Measurements from ENCODE around the gene SKIC2. TPM values are rescaled to one million over a fixed set of nuclear protein-coding genes. Genes with fewer than 3 reads are reported as not detected.
"Not testable (repeated sequence)": the region's sequence is repeated elsewhere in the genome, so short reads cannot be mapped to it uniquely, and the experiment has no call there.

Gene SKIC2
- total RNA-seq, 1 donor from 2014 or later = 92.8 TPM

GRCh38 chr6:31980195-31980876 is 21.4 kb downstream of the SKIC2 start:
- H3K27me3 Mint-ChIP-seq; H3K36me3 Mint-ChIP-seq (ENCODE audit: low read depth); H3K4me3 Mint-ChIP-seq; intact Hi-C loops (cut with micrococcal nuclease); H3K9me3 Mint-ChIP-seq; DNase-seq; H3K4me1 Mint-ChIP-seq: not testable (repeated sequence)
- H3K27ac Mint-ChIP-seq = peak overlapping the region; percentile 43

GRCh38 chr6:31980998-31981397 is 22.0 kb downstream of the SKIC2 start:
- H3K27me3 Mint-ChIP-seq; H3K9me3 Mint-ChIP-seq; intact Hi-C loops (cut with micrococcal nuclease); H3K36me3 Mint-ChIP-seq (ENCODE audit: low read depth); DNase-seq; H3K4me3 Mint-ChIP-seq; H3K4me1 Mint-ChIP-seq; H3K27ac Mint-ChIP-seq: not testable (repeated sequence)

GRCh38 chr6:31981744-31982143 is 22.8 kb downstream of the SKIC2 start, which contains the start of gene C4A:
C4A (plus strand) TSS chr6:31982057; CDS start chr6:31982108, 51 bp downstream.
- H3K27me3 Mint-ChIP-seq; H3K36me3 Mint-ChIP-seq (ENCODE audit: low read depth); DNase-seq; H3K4me3 Mint-ChIP-seq; H3K27ac Mint-ChIP-seq; H3K9me3 Mint-ChIP-seq; intact Hi-C loops (cut with micrococcal nuclease); H3K4me1 Mint-ChIP-seq: not testable (repeated sequence)

- H3K36me3 Mint-ChIP-seq (ENCODE audit: low read depth); H3K27ac Mint-ChIP-seq; intact Hi-C loops (cut with micrococcal nuclease); H3K4me3 Mint-ChIP-seq; H3K27me3 Mint-ChIP-seq; H3K4me1 Mint-ChIP-seq; H3K9me3 Mint-ChIP-seq; DNase-seq: not testable (repeated sequence)
Measured at GRCh38 chr6:31989363-31989762, 30.4 kb downstream of the SKIC2 start.

GRCh38 chr6:31994421-31994820 is 35.4 kb downstream of the SKIC2 start:
- H3K9me3 Mint-ChIP-seq; H3K27me3 Mint-ChIP-seq; intact Hi-C loops (cut with micrococcal nuclease); H3K4me1 Mint-ChIP-seq; H3K36me3 Mint-ChIP-seq (ENCODE audit: low read depth); H3K4me3 Mint-ChIP-seq; H3K27ac Mint-ChIP-seq: not testable (repeated sequence)
- peak; percentile 25 for DNase-seq

GRCh38 chr6:31996385-31996784 is 37.4 kb downstream of the SKIC2 start:
- H3K9me3 Mint-ChIP-seq; H3K36me3 Mint-ChIP-seq (ENCODE audit: low read depth); H3K27me3 Mint-ChIP-seq; H3K4me3 Mint-ChIP-seq; H3K4me1 Mint-ChIP-seq; H3K27ac Mint-ChIP-seq; intact Hi-C loops (cut with micrococcal nuclease): not testable (repeated sequence)
- peak; percentile 13 for DNase-seq

- H3K4me1 Mint-ChIP-seq; H3K4me3 Mint-ChIP-seq; H3K27me3 Mint-ChIP-seq; DNase-seq; intact Hi-C loops (cut with micrococcal nuclease); H3K36me3 Mint-ChIP-seq (ENCODE audit: low read depth); H3K9me3 Mint-ChIP-seq; H3K27ac Mint-ChIP-seq: not testable (repeated sequence)
Measured at GRCh38 chr6:32002546-32003268, 43.7 kb downstream of the SKIC2 start.

- H3K4me3 Mint-ChIP-seq; H3K27me3 Mint-ChIP-seq; H3K36me3 Mint-ChIP-seq (ENCODE audit: low read depth); DNase-seq; H3K9me3 Mint-ChIP-seq; H3K27ac Mint-ChIP-seq; intact Hi-C loops (cut with micrococcal nuclease); H3K4me1 Mint-ChIP-seq: not testable (repeated sequence)
Measured at GRCh38 chr6:32003301-32003700, 44.3 kb downstream of the SKIC2 start.

GRCh38 chr6:32004393-32004792 is 45.4 kb downstream of the SKIC2 start:
- H3K27ac Mint-ChIP-seq; H3K4me1 Mint-ChIP-seq; H3K36me3 Mint-ChIP-seq (ENCODE audit: low read depth); H3K27me3 Mint-ChIP-seq; intact Hi-C loops (cut with micrococcal nuclease); H3K4me3 Mint-ChIP-seq; H3K9me3 Mint-ChIP-seq: not testable (repeated sequence)
- DNase-seq = peak; percentile 1

GRCh38 chr6:32004864-32005537 is 46.0 kb downstream of the SKIC2 start:
- H3K4me1 Mint-ChIP-seq, H3K27ac Mint-ChIP-seq, H3K4me3 Mint-ChIP-seq: not testable (repeated sequence)

GRCh38 chr6:32005538-32005880 is 46.5 kb downstream of the SKIC2 start:
- intact Hi-C loops (cut with micrococcal nuclease); H3K9me3 Mint-ChIP-seq; H3K27ac Mint-ChIP-seq; H3K4me3 Mint-ChIP-seq; H3K27me3 Mint-ChIP-seq; H3K4me1 Mint-ChIP-seq; H3K36me3 Mint-ChIP-seq (ENCODE audit: low read depth): not testable (repeated sequence)
- peak; percentile 15 for DNase-seq

More at GRCh38 chr6:32004864-32005537, 46.0 kb downstream of the SKIC2 start:
- H3K36me3 Mint-ChIP-seq (ENCODE audit: low read depth); intact Hi-C loops (cut with micrococcal nuclease); H3K27me3 Mint-ChIP-seq; H3K9me3 Mint-ChIP-seq: not testable (repeated sequence)
- DNase-seq = peak; percentile 27

GRCh38 chr6:32005991-32006529 is 47.1 kb downstream of the SKIC2 start:
- H3K9me3 Mint-ChIP-seq; H3K27ac Mint-ChIP-seq; H3K27me3 Mint-ChIP-seq; intact Hi-C loops (cut with micrococcal nuclease); H3K4me3 Mint-ChIP-seq; H3K4me1 Mint-ChIP-seq; H3K36me3 Mint-ChIP-seq (ENCODE audit: low read depth): not testable (repeated sequence)
- peak; percentile 30 for DNase-seq

GRCh38 chr6:32007086-32007485 is 48.1 kb downstream of the SKIC2 start:
- H3K4me1 Mint-ChIP-seq; intact Hi-C loops (cut with micrococcal nuclease); H3K27me3 Mint-ChIP-seq; H3K27ac Mint-ChIP-seq; H3K4me3 Mint-ChIP-seq; H3K9me3 Mint-ChIP-seq; H3K36me3 Mint-ChIP-seq (ENCODE audit: low read depth): not testable (repeated sequence)
- peak; percentile 31 for DNase-seq

GRCh38 chr6:32008037-32008436 is 49.1 kb downstream of the SKIC2 start:
- H3K9me3 Mint-ChIP-seq; DNase-seq; H3K27me3 Mint-ChIP-seq; H3K27ac Mint-ChIP-seq; H3K4me1 Mint-ChIP-seq; H3K4me3 Mint-ChIP-seq; H3K36me3 Mint-ChIP-seq (ENCODE audit: low read depth); intact Hi-C loops (cut with micrococcal nuclease): not testable (repeated sequence)

Measured in activated CD4-positive, alpha-beta T cell treated with anti-CD3 and anti-CD28 coated beads, Interleukin-2, amount 10 ng/mL, durations not matched to agents 24 days and 14 days (primary cell).